IMR-90 (cell line): ENCODE data around the gene TTC39A. TPM values are rescaled to one million over a fixed set of nuclear protein-coding genes. Genes with fewer than 3 reads are reported as not detected.

ENCODE experiments used
- ATAC-seq: fragments of 200-7000 bp; cut with Tn5 transposase; 2 replicates; pipeline ENCODE4 v1.9.1; 2020; ENCODE audit warnings: low read depth, mild to moderate bottlenecking, moderate library complexity
- BruUV-seq: library from RNA; stranded (reverse); fragments of 400-500 nt; replicated peaks from 2 replicates; lab custom pipeline; 2021; lab: Mats Ljungman, UMichigan
- CTCF ChIA-PET: fragments of 300-600 bp; formaldehyde crosslinking; extraction: SDS; loops from one replicate; lab custom pipeline; 2021; ENCODE audit warnings: antibody characterized with exemption; lab: Yijun Ruan, JAX
- POLR2A ChIA-PET: fragments of 300-600 bp; sonication (Branson Sonifier 250); formaldehyde crosslinking; loops from one replicate; lab custom pipeline; 2022; ENCODE audit warnings: antibody characterized with exemption; ENCODE audit not compliant: unreplicated experiment; lab: Charles Lee
- DNase-seq: peaks from one replicate; pipeline ENCODE4 v3.0.0; 2013
- H2AFZ ChIP-seq: replicated peaks from 2 replicates; pipeline ENCODE3; 2013; ENCODE audit warnings: low read length, mild to moderate bottlenecking; ENCODE audit not compliant: poor library complexity
- H2AK5ac ChIP-seq: 2 replicates; pipeline ENCODE4 v1.6.1; 2013; ENCODE audit warnings: low read depth, low read length, inconsistent platforms
- H2AK9ac ChIP-seq: replicated peaks from 2 replicates; pipeline ENCODE3; 2013; ENCODE audit warnings: mild to moderate bottlenecking, low read depth, low read length, moderate library complexity; ENCODE audit not compliant: poor library complexity
- H2BK120ac ChIP-seq: 2 replicates; pipeline ENCODE4 v1.6.1; 2013; ENCODE audit warnings: low read depth, low read length, inconsistent platforms
- H2BK15ac ChIP-seq: 3 replicates; pipeline ENCODE4 v1.6.1; 2013; ENCODE audit warnings: low read depth, low read length, inconsistent platforms
- H2BK20ac ChIP-seq: 2 replicates; pipeline ENCODE4 v1.6.1; 2013; ENCODE audit warnings: low read depth, mild to moderate bottlenecking, inconsistent platforms, low read length, moderate library complexity
- H2BK5ac ChIP-seq: 2 replicates; pipeline ENCODE4 v1.6.1; 2013; ENCODE audit warnings: mild to moderate bottlenecking, low read depth, low read length, inconsistent platforms; ENCODE audit not compliant: poor library complexity, severe bottlenecking
- H3K14ac ChIP-seq: replicated peaks from 2 replicates; pipeline ENCODE4 v1.6.1; 2013; ENCODE audit warnings: low read depth, low read length, inconsistent platforms
- H3K18ac ChIP-seq: 2 replicates; pipeline ENCODE4 v1.6.1; 2013; ENCODE audit warnings: low read depth, low read length, control low read depth
- H3K23ac ChIP-seq: 2 replicates; pipeline ENCODE4 v1.6.1; 2013; ENCODE audit warnings: low read depth, low read length, inconsistent platforms
- H3K27ac ChIP-seq: 2 replicates; pipeline ENCODE4 v1.5.1; 2013; ENCODE audit warnings: mild to moderate bottlenecking, control low read depth, low read length; ENCODE audit not compliant: insufficient read depth
- H3K27me3 ChIP-seq: 2 replicates; pipeline ENCODE4 v1.6.1; 2013; ENCODE audit warnings: low read length; ENCODE audit not compliant: control insufficient read depth, insufficient read depth
- H3K36me3 ChIP-seq: 2 replicates; pipeline ENCODE4 v1.6.1; 2013; ENCODE audit warnings: low read length, mixed read lengths; ENCODE audit not compliant: control insufficient read depth, insufficient read depth
- H3K4ac ChIP-seq: 2 replicates; pipeline ENCODE4 v1.6.1; 2013; ENCODE audit warnings: low read depth, low read length, inconsistent platforms
- H3K4me1 ChIP-seq: 2 replicates; pipeline ENCODE4 v1.6.1; 2013; ENCODE audit warnings: low read length, mixed read lengths; ENCODE audit not compliant: control insufficient read depth, insufficient read depth
- H3K4me2 ChIP-seq: 2 replicates; pipeline ENCODE4 v1.6.1; 2013; ENCODE audit warnings: low read depth, mild to moderate bottlenecking, control low read depth, low read length, moderate library complexity
- H3K4me3 ChIP-seq: 2 replicates; pipeline ENCODE4 v1.5.1; 2013; ENCODE audit warnings: low read depth, mild to moderate bottlenecking, control low read depth, low read length, moderate library complexity; ENCODE audit not compliant: insufficient read depth
- H3K56ac ChIP-seq: 2 replicates; pipeline ENCODE4 v1.6.1; 2013; ENCODE audit warnings: low read length, inconsistent platforms; ENCODE audit not compliant: insufficient read depth; ENCODE audit errors: extremely low read depth
- H3K79me1 ChIP-seq, 2 experiments: 2 replicates each; pipeline ENCODE4 v1.6.1; 2013; ENCODE audit warnings: low read length in 2 of 2, inconsistent platforms in 1 of 2, low read depth in 1 of 2
- H3K9ac ChIP-seq: 2 replicates; pipeline ENCODE4 v1.6.1; 2013; ENCODE audit warnings: low read depth, low read length, control low read depth
- H3K9me1 ChIP-seq: 2 replicates; pipeline ENCODE4 v1.6.1; 2013; ENCODE audit warnings: low read length, inconsistent platforms; ENCODE audit not compliant: insufficient read depth
- H3K9me3 ChIP-seq: 2 replicates; pipeline ENCODE4 v1.6.1; 2013; ENCODE audit warnings: low read length; ENCODE audit not compliant: control insufficient read depth, insufficient read depth
- H4K20me1 ChIP-seq: 2 replicates; pipeline ENCODE4 v1.6.1; 2013; ENCODE audit warnings: low read length, inconsistent platforms; ENCODE audit not compliant: insufficient read depth
- H4K5ac ChIP-seq: 2 replicates; pipeline ENCODE4 v1.6.1; 2013; ENCODE audit warnings: mild to moderate bottlenecking, low read depth, low read length, control low read depth
- H4K8ac ChIP-seq, 2 experiments: 2 replicates each; pipeline ENCODE4 v1.6.1; 2013; ENCODE audit warnings: low read depth in 2 of 2, low read length in 2 of 2, control low read depth in 1 of 2, inconsistent platforms in 1 of 2
- H4K91ac ChIP-seq: 2 replicates; pipeline ENCODE4 v1.6.1; 2013; ENCODE audit warnings: low read depth, low read length, inconsistent platforms; ENCODE audit not compliant: insufficient read depth
- BHLHE40 ChIP-seq: fragments of 150-350 bp; IDR thresholded peaks from 2 replicates; pipeline ENCODE4 v1.6.1; 2016; ENCODE audit warnings: mild to moderate bottlenecking, low read depth, low read length
- CHD1 ChIP-seq: IDR thresholded peaks from 2 replicates; pipeline ENCODE4 v1.6.1; 2012; ENCODE audit warnings: low read depth, low read length, improper control_type of control experiment
- MAFK ChIP-seq: IDR thresholded peaks from 2 replicates; pipeline ENCODE4 v1.6.1; 2012; ENCODE audit warnings: low read depth, low read length, improper control_type of control experiment
- MXI1 ChIP-seq: IDR thresholded peaks from 2 replicates; pipeline ENCODE4 v1.6.1; 2012; ENCODE audit warnings: low read depth, mild to moderate bottlenecking, low read length, moderate library complexity, borderline replicate concordance
- RCOR1 ChIP-seq: IDR thresholded peaks from 2 replicates; pipeline ENCODE4 v1.6.1; 2012; ENCODE audit warnings: mild to moderate bottlenecking, low read length, improper control_type of control experiment; ENCODE audit not compliant: insufficient replicate concordance
- WGBS, 2 experiments: methylation state at CpG; one replicate each; pipeline versions ENCODE4 v1.1.5 to v1.1.7; 2013; ENCODE audit warnings: missing lambda C conversion rate in 2 of 2; ENCODE audit not compliant: insufficient read length in 1 of 2; ENCODE audit errors: extremely low coverage in 2 of 2; 5-methylcytosine and 5-hydroxymethylcytosine counted together
- dilution Hi-C: fragments of 300-500 bp; cut with HindIII; formaldehyde crosslinking; loops from one replicate; pipeline ENCODE4 v1.14.3; 2018; ENCODE audit warnings: low sequenced_read_pairs; ENCODE audit not compliant: unreplicated experiment
- in situ Hi-C: fragments of 300-500 bp; cut with MboI; formaldehyde crosslinking; loops from 3 replicates; pipeline ENCODE4 v1.14.3; 2019; ENCODE audit warnings: low sequenced_read_pairs, inconsistent platforms, mixed read lengths
- intact Hi-C: fragments of 100-400 bp; cut with micrococcal nuclease; formaldehyde crosslinking; loops from 2 replicates; pipeline ENCODE4 v1.10.0; 2022
- polyA plus RNA-seq, 3 experiments: library from polyadenylated mRNA; depleted of rRNA; stranded (reverse); fragments of >200 nt; gene quantifications; 2 replicates each; pipeline ENCODE4 v1.2.3, GENCODE V29; 2012; ENCODE audit warnings: low replicate concordance in 1 of 3
- total RNA-seq: library from RNA; depleted of rRNA; stranded (reverse); fragments of >200 nt; gene quantifications from 2 replicates; pipeline ENCODE4 v1.2.3, GENCODE V29; 2012

TTC39A gene
- total and polyA plus RNA-seq, 2 of the 4 experiments (the other 2 are of a cell fraction): 0.62 to 0.72 TPM

DNA sequence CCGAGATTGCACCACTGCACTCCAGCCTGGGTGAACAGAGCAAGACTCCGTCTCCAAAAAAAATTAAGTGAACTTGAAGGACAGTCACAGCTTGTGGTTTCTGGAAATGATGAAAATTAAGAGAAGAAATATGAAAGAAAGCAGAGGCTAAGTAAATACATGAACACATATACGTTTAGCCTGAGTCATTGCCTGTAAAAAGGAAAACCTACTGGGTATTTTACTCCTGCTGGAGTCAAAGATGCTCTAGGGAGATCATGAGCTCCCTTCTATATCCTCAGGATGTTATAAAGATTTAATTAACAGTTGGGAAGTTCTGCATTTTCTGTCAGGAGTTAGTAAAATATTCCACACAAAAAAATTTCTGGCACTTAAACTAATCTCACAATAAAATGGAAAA is 43.5 kb upstream of the TTC39A start:
- intact Hi-C loops: no loop called here
- no TSS peak for BruUV-seq

More for the DNA sequence above, 43.5 kb upstream of the TTC39A start:
- H3K14ac ChIP-seq: no peak overlapping the region
- dilution Hi-C loops (no loop called here), in situ Hi-C loops (no loop called here)
- DNase-seq (peak; percentile 5), ATAC-seq (no peak)
- H2AFZ ChIP-seq: no peak overlapping the region
- no peak overlapping the region for H2BK20ac ChIP-seq
- no peaks in the 10 kb centered on the region for H3K9me3 ChIP-seq
- H2BK15ac ChIP-seq: no peak overlapping the region
- TF ChIP-seq MXI1 (no peak), RCOR1 (no peak), MAFK (no peak), CHD1 (no peak), BHLHE40 (no peak)
- no peak overlapping the region for H2BK120ac ChIP-seq
- no peak overlapping the region for H3K56ac ChIP-seq
- H3K36me3 ChIP-seq: peaks cover 12% of the 10 kb centered on the region
- ChIA-PET POLR2A (no interaction called here), CTCF (no interaction called here)
- no peaks in the 10 kb centered on the region for H3K4me1 ChIP-seq
- no peak overlapping the region for H3K23ac ChIP-seq
- no peak overlapping the region for H4K5ac ChIP-seq
- H3K9ac ChIP-seq: no peak overlapping the region
- H3K79me1 ChIP-seq: peaks cover 0 to 2% of the 10 kb centered on the region in 2 experiments; a peak in 1 of 4 replicates
- no peak overlapping the region for H2BK5ac ChIP-seq
- WGBS, 2 experiments: no CpG with 5 or more reads among the region's 3 CpGs
- H4K20me1 ChIP-seq: no peaks in the 10 kb centered on the region
- H3K4me3 ChIP-seq: no peak overlapping the region
- H3K4ac ChIP-seq: no peak overlapping the region
- H3K27ac ChIP-seq: no peak overlapping the region
- H4K8ac ChIP-seq: no peak overlapping the region
- peaks cover 3% of the 10 kb centered on the region; the same call in 1 of the 2 replicates for H3K9me1 ChIP-seq
- H3K27me3 ChIP-seq: no peaks in the 10 kb centered on the region
- no peak overlapping the region for H4K91ac ChIP-seq
- H2AK5ac ChIP-seq: no peak overlapping the region
- no peak overlapping the region for H2AK9ac ChIP-seq
- no peak overlapping the region for H3K4me2 ChIP-seq
- H3K18ac ChIP-seq: no peak overlapping the region
